IPS-11a (cell line): ENCODE data around the gene SYF2.
"Not testable (repeated sequence)": the region's sequence is repeated elsewhere in the genome, so short reads cannot be mapped to it uniquely, and the experiment has no call there.

ENCODE experiments used
- H3K4me3 ChIP-seq: one replicate; pipeline ENCODE4 v1.5.1; 2013; ENCODE audit warnings: low read depth, low read length, control low read depth

SYF2 gene

GRCh38 chr1:25246600-25247023, 14.3 kb upstream of the SYF2 start:
- peak overlapping the region; percentile 94 for H3K4me3 ChIP-seq

GRCh38 chr1:25245809-25246599, 13.7 kb upstream of the SYF2 start:
- peak overlapping the region; percentile 94 for H3K4me3 ChIP-seq

- peak overlapping the region; percentile 94 for H3K4me3 ChIP-seq
These were observed 13.1 kb upstream of the SYF2 start for GRCh38 chr1:25245393-25245792.

GRCh38 chr1:25243907-25244306, 11.6 kb upstream of the SYF2 start:
- no peak overlapping the region for H3K4me3 ChIP-seq

- peak overlapping the region; percentile 59 for H3K4me3 ChIP-seq
These were observed 7.6 kb upstream of the SYF2 start for GRCh38 chr1:25239681-25240541.

- no peak overlapping the region for H3K4me3 ChIP-seq
These were observed 5.7 kb upstream of the SYF2 start for GRCh38 chr1:25238046-25238445.

- not testable (repeated sequence) for H3K4me3 ChIP-seq
These were observed 4.0 kb upstream of the SYF2 start for GRCh38 chr1:25236261-25236660.

GRCh38 chr1:25235411-25235810, 3.1 kb upstream of the SYF2 start:
- H3K4me3 ChIP-seq = not testable (repeated sequence)

- H3K4me3 ChIP-seq = peak overlapping the region; percentile 82
These were observed 823 bp upstream of the SYF2 start for GRCh38 chr1:25232866-25233784.

GRCh38 chr1:25223471-25223870, 8.8 kb downstream of the SYF2 start:
- H3K4me3 ChIP-seq = no peak overlapping the region

GRCh38 chr1:25222606-25223005, 9.7 kb downstream of the SYF2 start:
- no peak overlapping the region for H3K4me3 ChIP-seq

GRCh38 chr1:25220666-25221065, 11.6 kb downstream of the SYF2 start:
- no peak overlapping the region for H3K4me3 ChIP-seq

GRCh38 chr1:25219661-25220251, 12.5 kb downstream of the SYF2 start:
- H3K4me3 ChIP-seq = no peak overlapping the region

GRCh38 chr1:25217598-25218232, 14.6 kb downstream of the SYF2 start:
- no peak overlapping the region for H3K4me3 ChIP-seq

- H3K4me3 ChIP-seq = no peak overlapping the region
These were observed 15.3 kb downstream of the SYF2 start for GRCh38 chr1:25217015-25217414.

- no peak overlapping the region for H3K4me3 ChIP-seq
These were observed 16.2 kb downstream of the SYF2 start for GRCh38 chr1:25216123-25216522.

GRCh38 chr1:25212725-25213124, 19.6 kb downstream of the SYF2 start:
- H3K4me3 ChIP-seq = no peak overlapping the region

GRCh38 chr1:25210728-25211127, 21.6 kb downstream of the SYF2 start:
- no peak overlapping the region for H3K4me3 ChIP-seq

GRCh38 chr1:25209516-25209915, 22.8 kb downstream of the SYF2 start:
- H3K4me3 ChIP-seq = no peak overlapping the region

- no peak overlapping the region for H3K4me3 ChIP-seq
These were observed 23.6 kb downstream of the SYF2 start for GRCh38 chr1:25208561-25209222.
